DMS53 treated with DMSO at 0.1 percent for 48 hours (cell line): ENCODE measurements around the gene SPOCK3.
"Not testable (repeated sequence)": the region's sequence is repeated elsewhere in the genome, so short reads cannot be mapped to it uniquely, and the experiment has no call there.

Experiments
- DNase-seq: peaks from one replicate; lab custom pipeline; 2025; ENCODE audit not compliant: unreplicated experiment; lab: John Stamatoyannopoulos, UW

The SPOCK3 gene

DNA sequence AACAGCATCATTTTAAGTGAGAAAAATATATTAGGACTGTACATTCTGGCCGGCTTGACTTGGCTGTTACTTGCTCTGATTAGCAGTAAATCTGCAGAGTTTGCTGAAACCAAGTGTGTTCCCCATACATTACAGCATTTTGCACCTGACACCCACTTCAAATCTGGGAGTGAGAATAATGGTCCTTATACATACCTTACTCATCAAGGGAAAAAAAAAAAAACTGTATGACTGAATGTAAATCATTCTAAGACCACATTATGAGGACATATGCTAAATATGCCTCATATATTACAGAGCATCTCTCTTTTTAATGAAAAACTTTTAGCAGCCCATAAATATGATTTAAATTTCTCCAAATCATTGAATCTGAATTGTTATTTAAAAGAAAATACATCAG is 406.7 kb downstream of the SPOCK3 start:
- DNase-seq = no peak

GRCh38 chr4:166827167-166827566 is 407.1 kb downstream of the SPOCK3 start:
- DNase-seq = no peak

DNA sequence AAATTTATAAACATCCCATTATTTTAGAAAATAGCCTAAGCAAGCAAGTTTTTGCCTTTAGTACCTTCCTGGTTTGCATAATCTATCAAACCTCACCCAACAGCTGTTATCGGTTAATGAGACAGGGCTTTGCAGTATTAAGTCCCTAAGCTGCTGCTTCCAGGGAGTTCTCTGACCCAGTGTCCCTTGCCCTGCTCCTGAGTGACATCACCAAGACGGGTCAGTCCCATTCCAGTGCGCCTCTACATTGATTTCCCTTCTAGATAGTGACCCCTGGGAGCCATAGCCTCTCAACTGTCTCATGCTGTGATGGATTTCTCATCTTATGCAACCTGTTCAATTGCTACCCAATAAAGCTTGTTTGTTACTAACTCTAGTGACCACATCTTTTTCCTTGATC is 410.4 kb downstream of the SPOCK3 start:
- no peak for DNase-seq

- no peak for DNase-seq
These were observed 411.2 kb downstream of the SPOCK3 start for GRCh38 chr4:166823126-166823525.

- DNase-seq = no peak
These were observed 411.9 kb downstream of the SPOCK3 start for GRCh38 chr4:166822386-166822785.

DNA sequence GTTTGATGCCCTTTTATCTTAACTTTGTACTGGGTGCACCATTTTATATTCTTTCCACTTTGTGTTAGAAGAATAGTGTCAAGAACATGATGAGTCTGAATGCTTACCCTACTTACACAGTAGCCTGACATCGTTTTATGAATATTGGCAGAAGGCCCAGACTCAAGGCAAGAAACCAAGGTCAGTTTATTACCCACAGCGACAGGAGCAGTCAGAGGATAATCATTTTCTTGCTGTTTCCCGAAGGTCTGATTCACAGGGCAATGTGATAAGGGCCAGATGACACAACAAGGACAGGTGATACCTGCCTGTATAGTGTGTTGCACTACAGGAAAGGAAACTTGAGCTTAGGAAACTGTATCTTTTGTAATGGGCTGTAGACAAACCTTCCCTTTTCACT is 417.4 kb downstream of the SPOCK3 start:
- peak; percentile 59 for DNase-seq

DNA sequence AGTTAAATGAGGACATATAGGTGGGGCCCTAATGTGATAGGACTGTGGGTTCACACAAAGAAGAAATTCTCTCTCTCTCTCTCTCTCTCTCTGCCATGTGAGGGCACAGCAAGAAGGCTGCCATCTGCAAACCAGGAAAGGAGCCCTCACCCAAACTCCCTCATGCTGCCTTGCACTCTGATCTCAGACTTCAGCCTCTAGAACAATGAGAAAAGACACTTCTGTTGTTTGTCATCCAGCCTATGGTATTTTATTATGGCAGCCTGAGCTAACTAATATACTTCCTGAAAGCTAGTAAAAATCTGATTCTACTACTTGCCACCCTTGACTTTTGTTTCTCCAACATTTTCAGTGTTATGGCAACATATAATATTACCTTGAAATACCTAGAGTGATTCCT is 425.9 kb downstream of the SPOCK3 start:
- no peak for DNase-seq

- DNase-seq = no peak
These were observed 431.9 kb downstream of the SPOCK3 start for GRCh38 chr4:166802346-166802745.

DNA sequence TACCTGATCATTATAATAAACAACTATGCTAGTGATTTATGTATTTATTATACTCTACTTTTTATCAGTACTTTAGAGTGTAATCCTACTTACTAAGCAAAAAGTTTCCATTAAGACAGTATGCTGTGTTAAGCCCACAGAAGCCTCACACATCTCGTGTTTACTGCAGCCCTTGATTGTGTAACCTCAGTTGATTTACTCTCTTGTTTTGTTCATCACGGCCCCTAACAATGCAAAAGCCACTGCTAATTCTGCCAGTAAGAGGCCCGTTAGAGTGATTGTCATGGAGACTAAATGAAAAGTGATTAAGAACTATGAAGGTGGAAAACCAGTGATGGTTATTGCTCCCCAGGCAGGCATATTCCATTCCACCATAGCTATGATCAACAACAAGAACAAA is 436.2 kb downstream of the SPOCK3 start:
- no peak for DNase-seq

- no peak for DNase-seq
These were observed 456.5 kb downstream of the SPOCK3 start for GRCh38 chr4:166777760-166778159.

DNA sequence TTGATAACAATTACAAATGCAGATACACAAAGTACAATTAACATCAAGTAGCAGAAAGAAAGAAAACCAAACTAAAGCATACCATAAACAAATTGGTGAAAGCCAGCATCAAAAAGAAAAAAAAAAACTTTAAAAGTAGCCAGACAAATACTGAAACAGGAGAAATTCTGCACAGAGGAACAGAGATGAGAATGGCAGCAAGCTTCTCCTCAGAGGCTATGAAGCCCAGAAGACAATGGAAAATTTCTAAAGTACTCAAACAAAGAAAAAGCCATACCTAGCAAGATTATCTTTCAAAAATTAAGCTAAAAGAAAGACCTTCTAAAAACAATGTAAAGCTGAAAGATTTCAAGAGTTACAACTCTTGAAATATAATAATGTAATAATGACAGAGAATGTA is 471.3 kb downstream of the SPOCK3 start:
- DNase-seq = no peak

DNA sequence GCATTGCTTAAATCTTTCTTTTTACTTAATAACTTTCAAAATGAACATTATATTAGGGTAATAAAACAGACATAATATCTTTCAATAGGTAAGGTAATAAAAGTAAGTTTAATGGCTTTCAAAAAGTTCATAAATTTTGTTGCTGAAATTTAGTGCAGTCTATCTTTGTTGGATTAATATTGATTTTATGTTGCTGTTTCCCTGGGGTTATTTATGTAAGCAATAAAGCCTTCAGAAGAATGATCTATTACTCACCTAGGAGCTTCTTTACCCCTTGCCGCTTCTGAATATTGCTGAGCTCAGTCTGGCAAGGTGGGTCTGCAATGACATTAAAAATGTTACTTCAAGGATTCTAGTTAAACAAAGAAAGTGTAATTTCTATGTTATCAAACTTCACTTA is 492.6 kb downstream of the SPOCK3 start:
- DNase-seq = no peak

DNA sequence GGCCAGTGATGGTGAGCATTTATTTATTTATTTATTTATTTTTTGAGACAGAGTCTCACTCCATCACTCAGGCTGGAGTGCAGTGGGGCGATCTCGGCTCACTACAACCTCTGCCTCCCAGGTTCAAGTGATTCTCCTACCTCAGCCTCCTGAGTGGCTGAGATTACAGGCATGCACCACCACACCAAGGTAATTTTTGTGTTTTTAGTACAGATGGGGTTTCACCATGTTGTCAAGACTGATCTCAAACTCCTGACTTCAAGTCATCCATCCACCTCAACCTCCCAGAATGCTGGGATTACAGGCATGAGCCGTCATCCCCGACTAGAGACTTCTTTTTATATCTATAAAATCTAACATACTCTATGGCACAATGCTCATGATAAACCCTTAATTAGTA is 495.1 kb downstream of the SPOCK3 start:
- not testable (repeated sequence) for DNase-seq

DNA sequence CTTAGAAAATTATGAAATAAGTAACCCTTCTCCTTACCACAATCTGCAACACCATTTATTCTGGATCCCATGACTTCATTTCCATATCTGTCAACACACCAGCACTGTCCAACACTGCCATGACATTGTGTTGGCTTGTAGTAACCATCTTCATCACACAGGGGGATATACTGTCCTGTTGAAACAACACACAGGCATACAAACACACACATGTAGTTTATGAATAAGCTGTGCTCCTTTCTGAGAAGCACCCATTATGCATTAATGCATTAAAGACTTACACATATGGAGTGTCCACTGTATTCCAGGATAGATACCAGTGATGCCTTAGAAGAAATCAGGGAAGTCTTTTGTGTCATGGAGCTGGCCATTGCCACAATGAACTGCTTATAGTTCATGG is 496.9 kb downstream of the SPOCK3 start:
- DNase-seq = no peak

DNA sequence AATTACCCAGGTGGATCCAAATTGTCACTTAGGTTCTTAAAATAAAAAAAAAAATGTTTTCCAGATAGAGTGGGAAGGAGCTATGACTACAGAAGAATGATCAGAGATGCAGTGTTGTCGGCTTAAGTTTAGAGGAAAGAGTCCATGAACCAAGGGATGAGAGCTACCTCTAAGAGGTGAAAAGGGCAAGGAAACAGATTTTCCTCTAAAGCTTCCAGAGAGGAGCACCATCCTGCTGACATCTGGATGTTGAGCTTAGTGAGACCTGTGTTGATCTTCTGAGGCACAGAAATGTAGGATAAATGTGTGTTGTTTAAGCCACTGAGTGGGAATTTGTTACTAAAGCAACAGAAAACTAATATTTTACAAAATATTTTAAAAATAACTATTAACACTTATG is 498.7 kb downstream of the SPOCK3 start:
- DNase-seq = no peak

GRCh38 chr4:166734797-166735196 is 499.5 kb downstream of the SPOCK3 start:
- no peak for DNase-seq

DNA sequence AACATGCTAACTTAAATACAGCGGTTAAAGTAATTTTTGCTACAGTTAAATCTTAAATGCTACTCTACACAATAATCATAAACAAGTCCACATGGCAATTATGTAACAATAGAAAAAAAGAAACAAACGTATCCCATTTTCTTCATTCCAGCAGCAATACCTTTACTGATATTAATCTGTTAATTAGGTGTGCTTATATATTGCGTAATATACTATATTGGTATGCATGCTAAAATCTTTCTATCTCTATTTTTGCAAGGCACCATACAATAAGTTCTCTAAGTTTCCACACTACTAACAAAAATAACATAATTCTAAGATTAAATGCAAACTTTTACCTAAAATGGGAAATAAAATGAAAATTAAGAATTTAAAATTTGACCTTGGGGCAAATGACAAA is 500.6 kb downstream of the SPOCK3 start:
- no peak for DNase-seq

GRCh38 chr4:166726832-166727231 is 507.5 kb downstream of the SPOCK3 start:
- no peak for DNase-seq

GRCh38 chr4:166724369-166724768 is 509.9 kb downstream of the SPOCK3 start:
- no peak for DNase-seq

GRCh38 chr4:166723532-166724140 is 510.7 kb downstream of the SPOCK3 start:
- DNase-seq = no peak

- DNase-seq = not testable (repeated sequence)
These were observed 518.3 kb downstream of the SPOCK3 start for GRCh38 chr4:166715748-166716713.

GRCh38 chr4:166700592-166700991 is 533.7 kb downstream of the SPOCK3 start:
- no peak for DNase-seq
